HG02763 (cell line): ENCODE results near the gene SPOCK3.

Source experiments
- ATAC-seq: cut with Tn5 transposase; IDR thresholded peaks from one replicate; pipeline ENCODE4 v1.9.1; 2021; ENCODE audit warnings: mild to moderate bottlenecking, moderate library complexity; ENCODE audit not compliant: unreplicated experiment

SPOCK3 gene

GRCh38 chr4:166688835-166689234 is 545.5 kb downstream of the SPOCK3 start:
- ATAC-seq: no peak

DNA sequence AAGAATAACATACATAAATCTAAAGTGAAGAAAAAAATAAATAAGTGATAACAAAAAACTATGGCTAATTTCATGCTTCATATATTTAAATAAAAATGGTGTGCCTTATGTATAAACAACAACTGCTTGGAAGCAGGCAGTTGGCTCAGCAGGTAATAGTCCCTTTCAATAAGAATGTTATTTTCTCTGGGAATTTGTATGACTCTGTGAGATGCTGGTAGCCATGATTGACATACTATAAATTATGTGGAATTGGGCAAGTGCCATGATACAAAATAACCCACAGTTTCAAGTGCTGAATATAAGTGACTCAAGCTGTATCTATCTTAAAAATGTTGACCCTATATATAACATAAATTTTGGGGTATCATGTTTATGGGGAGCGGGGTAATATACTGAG is 546.5 kb downstream of the SPOCK3 start:
- ATAC-seq: no peak
